Smooth muscle cell (in vitro differentiated cells): ENCODE results near the gene KRTAP4-12. TPM values are rescaled to one million over a fixed set of nuclear protein-coding genes. Genes with fewer than 3 reads are reported as not detected.
"Not testable (repeated sequence)": the region's sequence is repeated elsewhere in the genome, so short reads cannot be mapped to it uniquely, and the experiment has no call there.

Experiments used
- DNase-seq: peaks from one replicate; lab custom pipeline; 2025; ENCODE audit not compliant: unreplicated experiment; lab: John Stamatoyannopoulos, UW
- H2AFZ ChIP-seq: fragments of 200-600 bp; sonication (generic); 2 replicates; pipeline ENCODE4 v1.6.0; 2016; ENCODE audit warnings: antibody characterized with exemption, low read depth, mild to moderate bottlenecking
- H3F3A ChIP-seq: fragments of 200-600 bp; sonication (generic); 2 replicates; pipeline ENCODE4 v1.6.0; 2017; ENCODE audit warnings: antibody characterized with exemption, low read depth
- H3K27ac ChIP-seq: fragments of 200-600 bp; sonication (generic); 2 replicates; pipeline ENCODE4 v1.5.1; 2016; ENCODE audit warnings: low read depth, mild to moderate bottlenecking
- H3K27me3 ChIP-seq: fragments of 200-600 bp; sonication (generic); 2 replicates; pipeline ENCODE4 v1.6.1; 2016; ENCODE audit warnings: low read depth, mild to moderate bottlenecking
- H3K36me3 ChIP-seq: fragments of 200-600 bp; sonication (generic); 2 replicates; pipeline ENCODE4 v1.5.1; 2016; ENCODE audit warnings: low read depth
- H3K4me1 ChIP-seq: fragments of 200-600 bp; sonication (generic); 2 replicates; pipeline ENCODE4 v1.5.1; 2016; ENCODE audit warnings: low read depth
- H3K4me2 ChIP-seq: fragments of 200-600 bp; sonication (generic); 2 replicates; pipeline ENCODE4 v1.6.0; 2016; ENCODE audit warnings: mild to moderate bottlenecking
- H3K4me3 ChIP-seq: fragments of 200-600 bp; sonication (generic); 2 replicates; pipeline ENCODE4 v1.5.1; 2016; ENCODE audit warnings: mild to moderate bottlenecking
- H3K79me2 ChIP-seq: fragments of 200-600 bp; sonication (generic); 2 replicates; pipeline ENCODE4 v1.6.0; 2016; ENCODE audit warnings: low read depth, mild to moderate bottlenecking
- H3K9ac ChIP-seq: fragments of 200-600 bp; sonication (generic); 2 replicates; pipeline ENCODE4 v1.6.0; 2016; ENCODE audit warnings: low read depth
- H3K9me3 ChIP-seq: fragments of 200-600 bp; sonication (generic); replicated peaks from 2 replicates; pipeline ENCODE4 v1.5.1; 2016; ENCODE audit warnings: low read depth
- H4K20me1 ChIP-seq: fragments of 200-600 bp; sonication (generic); 2 replicates; pipeline ENCODE4 v1.6.0; 2016; ENCODE audit warnings: low read depth
- CTCF ChIP-seq: fragments of 200-600 bp; sonication (generic); IDR thresholded peaks from 2 replicates; pipeline ENCODE4 v1.5.1; 2017; ENCODE audit warnings: borderline replicate concordance, mild to moderate bottlenecking, antibody characterized with exemption; ENCODE audit not compliant: insufficient read depth, poor library complexity, severe bottlenecking
- WGBS: methylation state at CpG from one replicate; pipeline ENCODE4 v1.1.7; 2016; ENCODE audit warnings: low lambda C conversion rate; 5-methylcytosine and 5-hydroxymethylcytosine counted together
- polyA plus RNA-seq: library from polyadenylated mRNA; unstranded; fragments of >200 nt; fragmentation: Nextera tagmentation; extraction: Ambion mirVana; gene quantifications from 2 replicates; pipeline ENCODE4 v1.2.1, GENCODE V29; 2016
- total RNA-seq: library from RNA; depleted of rRNA; stranded (reverse); fragments of >200 nt; gene quantifications from 2 replicates; pipeline ENCODE4 v1.2.3, GENCODE V29; 2014

Gene KRTAP4-12
- total and polyA plus RNA-seq, 2 experiments from 2014 or later = not detected

GRCh38 chr17:41121742-41122141 lies 2.2 kb downstream of the KRTAP4-12 start:
- H3K79me2 ChIP-seq = no peaks in the 10 kb centered on the region
- H3K27ac ChIP-seq = no peak overlapping the region
- H4K20me1 ChIP-seq = no peaks in the 10 kb centered on the region
- H3K9me3 ChIP-seq = no peaks in the 10 kb centered on the region
- no peaks in the 10 kb centered on the region for H3K36me3 ChIP-seq
- no peak overlapping the region for H3K4me2 ChIP-seq
- no peak for DNase-seq
- no peak overlapping the region for H3K9ac ChIP-seq
- no peaks in the 10 kb centered on the region for H3F3A ChIP-seq
- H3K4me1 ChIP-seq = no peaks in the 10 kb centered on the region
- no peak for TF ChIP-seq CTCF
- WGBS = 94% methylated on average over 2 of the region's 2 CpGs
- H3K4me3 ChIP-seq = no peak overlapping the region
- no peak overlapping the region for H2AFZ ChIP-seq
- H3K27me3 ChIP-seq = no peaks in the 10 kb centered on the region

- H3K9ac ChIP-seq, H3K79me2 ChIP-seq, H4K20me1 ChIP-seq, DNase-seq, H3K36me3 ChIP-seq, H3K9me3 ChIP-seq, H3K4me3 ChIP-seq, H2AFZ ChIP-seq, H3K27ac ChIP-seq, H3F3A ChIP-seq, H3K4me1 ChIP-seq, H3K27me3 ChIP-seq: not testable (repeated sequence)
- peak overlapping the region; percentile 9 for H3K4me2 ChIP-seq
- 75% methylated on average over 11 of the region's 11 CpGs for WGBS
Observed at GRCh38 chr17:41119696-41120690, 4.0 kb downstream of the KRTAP4-12 start.

GRCh38 chr17:41118721-41119120 lies 5.3 kb downstream of the KRTAP4-12 start:
- Histone ChIP-seq H3K9ac (no peak overlapping the region), H3K79me2 (no peaks in the 10 kb centered on the region), H3K27me3 (no peaks in the 10 kb centered on the region), H3K27ac (no peak overlapping the region), H2AFZ (no peak overlapping the region), H4K20me1 (no peaks in the 10 kb centered on the region), H3F3A (no peaks in the 10 kb centered on the region), H3K4me2 (no peak overlapping the region), H3K9me3 (no peaks in the 10 kb centered on the region), H3K4me1 (no peaks in the 10 kb centered on the region), H3K36me3 (no peaks in the 10 kb centered on the region), H3K4me3 (no peak overlapping the region)
- WGBS = 67% methylated on average over 4 of the region's 4 CpGs
- no peak for TF ChIP-seq CTCF
- DNase-seq = no peak

- H4K20me1 ChIP-seq, H3K27me3 ChIP-seq, H3K4me1 ChIP-seq, H3F3A ChIP-seq, H3K4me2 ChIP-seq, H3K79me2 ChIP-seq, H3K27ac ChIP-seq, H3K36me3 ChIP-seq, H3K9me3 ChIP-seq, H2AFZ ChIP-seq, DNase-seq, H3K4me3 ChIP-seq, H3K9ac ChIP-seq: not testable (repeated sequence)
- 88% methylated on average over 10 of the region's 10 CpGs for whole genome bisulfite sequencing
Observed at GRCh38 chr17:41117846-41118386, 6.1 kb downstream of the KRTAP4-12 start, which contains the start of gene KRTAP4-11. Gene KRTAP4-11 (minus strand): TSS chr17:41118373. CDS start chr17:41118315, 58 bp downstream.
